Measurements from ENCODE around the gene TLCD2. TPM values are rescaled to one million over a fixed set of nuclear protein-coding genes. Genes with fewer than 3 reads are reported as not detected.

TLCD2 gene
- total and polyA plus RNA-seq, 7 donors = 1.1 to 2.9 (median 1.6) TPM

DNA sequence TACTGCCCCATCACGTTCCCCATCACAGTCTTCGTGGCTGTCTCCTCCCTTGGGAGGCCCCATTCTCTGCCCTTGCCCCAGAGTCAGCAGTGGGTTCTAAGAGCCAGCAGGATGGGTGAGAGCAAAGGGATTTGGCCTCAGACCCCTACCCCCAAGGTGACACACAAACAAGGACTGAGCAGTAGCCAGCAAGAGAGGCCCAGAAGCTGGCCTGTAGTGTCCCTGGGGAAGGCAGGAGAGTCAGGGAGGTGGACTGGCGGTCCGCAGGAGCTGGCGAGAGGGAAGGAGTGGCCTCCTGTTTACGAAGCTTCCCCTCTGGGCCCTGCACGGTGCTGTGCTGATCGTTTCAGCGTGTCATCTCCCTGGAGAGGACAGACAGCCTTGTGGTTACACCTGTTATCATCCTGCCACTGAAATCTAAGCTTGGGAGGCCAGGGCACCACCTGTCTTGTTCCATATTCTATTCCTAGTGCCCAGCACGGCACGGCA lies 22.7 kb upstream of the TLCD2 start:
- ATAC-seq = peak in 2 of 4 donors; percentile 5 to 16
- WGBS, 3 donors = 53 to 67% (median 54%) methylated on average over 11 of the region's 11 CpGs
- TF ChIP-seq, protein P1, sequence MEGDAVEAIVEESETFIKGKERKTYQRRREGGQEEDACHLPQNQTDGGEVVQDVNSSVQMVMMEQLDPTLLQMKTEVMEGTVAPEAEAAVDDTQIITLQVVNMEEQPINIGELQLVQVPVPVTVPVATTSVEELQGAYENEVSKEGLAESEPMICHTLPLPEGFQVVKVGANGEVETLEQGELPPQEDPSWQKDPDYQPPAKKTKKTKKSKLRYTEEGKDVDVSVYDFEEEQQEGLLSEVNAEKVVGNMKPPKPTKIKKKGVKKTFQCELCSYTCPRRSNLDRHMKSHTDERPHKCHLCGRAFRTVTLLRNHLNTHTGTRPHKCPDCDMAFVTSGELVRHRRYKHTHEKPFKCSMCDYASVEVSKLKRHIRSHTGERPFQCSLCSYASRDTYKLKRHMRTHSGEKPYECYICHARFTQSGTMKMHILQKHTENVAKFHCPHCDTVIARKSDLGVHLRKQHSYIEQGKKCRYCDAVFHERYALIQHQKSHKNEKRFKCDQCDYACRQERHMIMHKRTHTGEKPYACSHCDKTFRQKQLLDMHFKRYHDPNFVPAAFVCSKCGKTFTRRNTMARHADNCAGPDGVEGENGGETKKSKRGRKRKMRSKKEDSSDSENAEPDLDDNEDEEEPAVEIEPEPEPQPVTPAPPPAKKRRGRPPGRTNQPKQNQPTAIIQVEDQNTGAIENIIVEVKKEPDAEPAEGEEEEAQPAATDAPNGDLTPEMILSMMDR (IDR thresholded peaks at IDR 0.05) = no peak
- Histone ChIP-seq H3K27me3 (ENCODE audit: insufficient read depth in 3 of 3, low read length in 2 of 3) (no peaks in the 10 kb centered on the region), H3K36me3 (ENCODE audit: insufficient read depth in 1 of 2, low read depth in 1 of 2) (peaks cover 5 to 73% of the 10 kb centered on the region in 2 donors), H3K9me3 (no peaks in the 10 kb centered on the region), H3K4me3 (no peak overlapping the region), H3K4me1 (peaks cover 33% of the 10 kb centered on the region), H3K27ac (peak overlapping the region; percentile 94)
- DNase-seq = peak in 1 of 2 donors; percentile 13
- intact Hi-C loops (cut with DNase I) = no loop called here

DNA sequence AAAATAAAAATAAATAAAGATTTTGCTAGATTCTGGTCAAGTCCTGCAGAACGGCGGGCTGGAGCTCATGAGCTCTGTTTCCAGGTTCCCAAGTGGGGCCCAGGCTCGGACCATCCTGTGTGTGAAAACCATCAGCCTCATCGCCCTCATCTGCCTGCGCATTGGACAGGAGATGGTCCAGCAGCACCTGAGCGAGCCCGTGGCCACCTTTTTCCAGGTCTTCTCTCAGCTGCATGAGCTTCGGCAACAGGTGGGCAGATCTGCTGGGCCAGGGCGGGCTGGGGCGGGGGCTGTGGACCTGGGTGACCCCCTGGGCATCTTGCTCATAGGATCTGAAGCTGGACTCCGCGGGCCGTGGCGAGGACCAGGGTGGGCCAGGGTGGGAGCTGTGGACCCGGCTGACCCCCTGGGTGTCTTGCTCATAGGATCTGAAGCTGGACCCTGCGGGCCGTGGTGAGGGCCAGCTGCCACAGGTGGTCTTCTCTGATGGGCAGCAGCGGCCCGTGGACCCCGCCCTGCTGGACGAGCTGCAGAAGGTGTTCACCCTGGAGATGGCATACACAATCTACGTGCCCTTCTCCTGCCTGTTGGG lies 22.2 kb upstream of the TLCD2 start:
- Histone ChIP-seq H3K4me3 (no peak overlapping the region), H3K27me3 (ENCODE audit: insufficient read depth in 3 of 3, low read length in 2 of 3) (no peaks in the 10 kb centered on the region), H3K36me3 (ENCODE audit: insufficient read depth in 1 of 2, low read depth in 1 of 2) (peaks cover 5 to 73% of the 10 kb centered on the region in 2 donors), H3K27ac (peak overlapping the region; percentile 94), H3K4me1 (peaks cover 38% of the 10 kb centered on the region), H3K9me3 (no peaks in the 10 kb centered on the region)
- ATAC-seq (no peak), DNase-seq (peak in 1 of 2 donors; percentile 11)
- intact Hi-C loops (cut with DNase I) = no loop called here
- TF ChIP-seq, protein P1 (IDR thresholded peaks at IDR 0.05) = no peak
- 88 to 93% (median 92%) methylated on average over 21 to 22 of the region's 22 CpGs for WGBS, 3 donors

DNA sequence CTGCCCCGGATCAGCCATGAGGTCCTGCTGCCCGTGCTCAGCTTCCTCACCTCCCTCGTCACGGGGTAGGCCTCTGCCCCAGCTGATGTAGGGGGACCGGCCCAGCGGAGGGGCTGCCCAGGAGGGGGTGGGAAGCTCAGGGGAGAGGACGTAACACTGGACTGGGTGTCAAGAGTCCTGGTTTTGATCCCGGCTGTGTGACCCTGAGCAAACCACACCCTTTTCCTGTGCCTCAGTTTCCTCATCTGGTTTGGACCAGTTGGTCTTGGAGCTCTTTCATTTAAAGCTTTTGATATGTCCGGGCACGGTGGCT lies 21.0 kb upstream of the TLCD2 start:
- intact Hi-C loops (cut with DNase I) = loop anchor here in 1 of 2 donors (2.0 kb wide), 1 partner anchor 32 kb away; the partner anchor contains the start of gene SERPINF1
- H3K36me3 ChIP-seq (ENCODE audit: insufficient read depth in 1 of 2, low read depth in 1 of 2) = peaks cover 5 to 73% of the 10 kb centered on the region in 2 donors
- no peaks in the 10 kb centered on the region for H3K27me3 ChIP-seq (ENCODE audit: insufficient read depth in 3 of 3, low read length in 2 of 3)
- ATAC-seq = no peak
- peaks cover 44% of the 10 kb centered on the region for H3K4me1 ChIP-seq
- TF ChIP-seq, protein P1 (IDR thresholded peaks at IDR 0.05) = no peak
- no peak for DNase-seq
- H3K9me3 ChIP-seq = no peaks in the 10 kb centered on the region
- peak overlapping the region; percentile 94 for H3K27ac ChIP-seq
- 48 to 80% (median 64%) methylated on average over 10 of the region's 10 CpGs for WGBS, 3 donors
- peak overlapping the region; percentile 49 for H3K4me3 ChIP-seq

DNA sequence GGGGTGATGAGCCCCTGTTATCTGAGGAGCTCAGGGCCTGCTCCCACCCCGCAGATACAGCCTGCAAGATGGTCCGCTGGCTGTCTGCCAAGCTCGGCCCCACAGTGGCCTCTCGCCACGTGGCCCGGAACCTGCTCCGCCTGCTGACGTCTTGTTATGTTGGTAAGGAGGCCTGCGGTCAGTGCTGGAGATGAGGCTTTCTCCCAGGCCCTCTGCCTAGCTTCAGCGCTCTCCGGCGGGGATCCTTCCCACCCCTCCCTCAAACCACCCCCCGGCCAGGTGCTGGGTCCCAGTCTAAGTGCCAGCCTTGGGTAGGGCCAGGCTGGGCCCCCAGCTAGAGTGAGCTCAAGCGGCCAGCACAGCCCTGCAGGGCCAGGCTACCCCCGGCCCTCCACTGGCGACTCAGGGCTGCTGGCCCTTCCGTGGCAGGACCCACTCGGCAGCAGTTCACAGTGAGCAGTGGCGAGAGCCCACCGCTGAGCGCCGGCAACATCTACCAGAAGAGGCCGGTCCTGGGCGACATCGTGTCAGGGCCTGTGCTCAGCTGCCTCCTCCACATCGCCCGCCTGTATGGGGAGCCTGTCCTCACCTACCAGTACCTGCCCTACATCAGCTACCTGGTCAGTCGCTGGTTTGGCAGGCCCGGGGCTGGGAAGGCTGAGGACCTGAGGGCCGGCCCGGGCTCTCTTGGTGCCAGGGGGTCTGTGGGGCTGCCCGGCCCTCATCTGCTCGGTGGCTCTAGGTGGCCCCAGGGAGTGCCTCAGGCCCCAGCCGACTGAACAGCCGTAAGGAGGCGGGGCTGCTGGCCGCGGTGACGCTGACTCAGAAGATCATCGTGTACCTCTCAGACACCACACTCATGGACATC lies 20.4 kb upstream of the TLCD2 start:
- Histone ChIP-seq H3K27me3 (ENCODE audit: insufficient read depth in 3 of 3, low read length in 2 of 3) (no peaks in the 10 kb centered on the region), H3K27ac (peak overlapping the region; percentile 94), H3K4me3 (peak overlapping the region; percentile 49), H3K9me3 (no peaks in the 10 kb centered on the region), H3K4me1 (peaks cover 49% of the 10 kb centered on the region), H3K36me3 (ENCODE audit: insufficient read depth in 1 of 2, low read depth in 1 of 2) (peaks cover 5 to 68% of the 10 kb centered on the region in 2 donors)
- TF ChIP-seq, protein P1 (IDR thresholded peaks at IDR 0.05) = no peak
- intact Hi-C loops (cut with DNase I) = loop anchor here in 1 of 2 donors (2.0 kb wide), 1 partner anchor 32 kb away; the partner anchor contains the start of gene SERPINF1
- DNase-seq (peak; percentile 92 to 96), ATAC-seq (peak; percentile 90 to 92 (median 92))
- 43 to 57% (median 45%) methylated on average over 36 to 40 of the region's 40 CpGs for WGBS, 3 donors

All from psoas muscle (tissue), 8 donors.